Stimulated activated CD8-positive, alpha-beta memory T cell treated with anti-CD3 and anti-CD28 coated beads, Interleukin-4, amount 100 ng/mL, for 1 hour (primary cell): ENCODE results near the gene LMAN1L.

Experiments used
- DNase-seq, 2 donors: peaks; one replicate each; pipeline ENCODE4 v3.0.0-alpha.2; 2020; ENCODE audit warnings: low read depth in 2 of 2, low spot score in 1 of 2

Gene LMAN1L

GRCh38 chr15:74833376-74834107 is 20.9 kb downstream of the LMAN1L start:
- no peak for DNase-seq

GRCh38 chr15:74835312-74835823 is 22.7 kb downstream of the LMAN1L start:
- DNase-seq = no peak

GRCh38 chr15:74836846-74837245 is 24.2 kb downstream of the LMAN1L start:
- no peak for DNase-seq

DNA sequence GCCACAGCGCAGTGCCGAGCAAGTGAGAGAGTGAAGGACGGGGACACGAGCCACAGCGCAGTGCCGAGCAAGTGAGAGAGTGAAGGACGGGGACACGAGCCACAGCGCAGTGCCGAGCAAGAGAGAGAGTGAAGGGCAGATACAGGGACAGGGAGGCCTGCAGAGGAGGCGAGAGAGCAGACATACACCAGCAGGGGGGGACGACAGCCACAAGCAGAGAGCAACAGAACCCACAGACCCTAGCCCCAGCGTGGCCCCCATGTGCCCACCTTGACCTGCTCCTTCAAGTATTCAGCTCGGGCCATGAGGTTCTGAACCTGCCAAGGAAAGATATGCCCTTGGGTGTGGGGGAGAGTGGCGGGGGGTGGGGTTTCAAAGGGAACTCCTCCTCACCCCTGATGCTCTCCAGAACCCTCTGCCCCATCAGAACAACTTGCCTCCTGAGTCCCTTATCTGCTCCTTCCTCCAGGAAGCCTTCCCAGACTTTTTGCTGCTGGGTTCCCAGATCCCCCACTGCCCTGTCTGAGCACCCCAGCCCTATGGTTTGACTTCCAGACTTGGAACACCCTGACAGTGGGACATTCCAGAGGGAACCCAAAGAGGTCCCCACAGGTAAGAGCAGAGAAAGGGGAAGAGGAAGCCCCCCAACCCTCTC is 25.0 kb downstream of the LMAN1L start:
- no peak for DNase-seq

DNA sequence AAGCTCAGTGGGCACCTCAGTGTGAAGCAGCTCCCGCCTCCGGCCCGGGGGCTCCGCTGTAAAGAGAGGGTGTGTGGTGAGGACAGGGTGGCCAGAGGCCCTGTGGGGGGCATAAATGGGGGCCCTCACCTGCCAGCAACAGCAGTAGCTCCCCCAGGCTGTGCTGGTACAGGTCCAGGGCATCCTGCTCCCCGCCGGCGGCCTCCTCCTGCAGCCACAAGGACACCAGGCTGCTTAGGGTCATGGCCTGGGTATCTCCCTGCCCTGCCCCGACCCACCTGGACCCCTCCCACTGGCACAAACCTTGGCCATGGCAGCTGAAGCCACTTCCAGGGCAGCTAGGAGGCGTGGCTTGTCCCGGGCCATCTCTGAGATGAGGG is 25.5 kb downstream of the LMAN1L start:
- no peak for DNase-seq

DNA sequence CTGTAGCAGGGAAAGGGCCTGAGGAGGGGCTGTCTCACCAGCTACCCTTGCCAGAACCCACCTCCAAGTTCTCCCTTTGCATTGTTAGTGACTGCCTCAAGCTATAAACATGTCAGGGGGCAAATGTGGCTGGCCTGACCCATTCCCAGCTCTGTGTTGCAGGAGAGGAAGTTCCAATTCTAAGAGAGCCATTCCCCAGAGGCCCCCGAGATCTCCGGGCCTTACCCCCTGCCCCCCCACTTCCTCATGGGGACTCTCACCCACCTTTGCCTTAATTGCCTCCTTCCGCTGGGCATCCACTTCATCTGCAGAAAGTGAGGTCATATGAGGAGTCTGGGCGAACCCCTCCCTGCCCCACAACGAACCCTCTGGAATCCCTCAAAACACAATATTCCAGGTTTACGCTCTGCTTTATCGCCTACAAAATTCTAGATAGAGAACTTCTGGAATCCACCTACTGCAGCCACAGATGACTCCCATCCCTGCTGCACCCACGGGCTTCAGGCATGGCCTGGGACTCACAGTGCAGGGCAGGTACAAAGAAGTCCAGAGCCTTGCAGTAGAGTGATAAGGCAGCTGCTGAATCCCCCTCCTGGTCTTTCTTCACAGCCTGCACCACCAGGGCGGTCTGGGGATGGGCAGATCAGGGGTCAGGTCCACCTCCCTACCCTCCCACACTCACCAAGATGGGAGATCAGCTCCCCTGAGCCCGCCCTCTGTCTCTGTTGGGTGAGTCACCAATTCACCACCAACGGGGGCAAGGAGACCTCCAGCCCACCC is 26.3 kb downstream of the LMAN1L start:
- no peak for DNase-seq

- DNase-seq = no peak
These were observed 27.1 kb downstream of the LMAN1L start for GRCh38 chr15:74839526-74840395.

DNA sequence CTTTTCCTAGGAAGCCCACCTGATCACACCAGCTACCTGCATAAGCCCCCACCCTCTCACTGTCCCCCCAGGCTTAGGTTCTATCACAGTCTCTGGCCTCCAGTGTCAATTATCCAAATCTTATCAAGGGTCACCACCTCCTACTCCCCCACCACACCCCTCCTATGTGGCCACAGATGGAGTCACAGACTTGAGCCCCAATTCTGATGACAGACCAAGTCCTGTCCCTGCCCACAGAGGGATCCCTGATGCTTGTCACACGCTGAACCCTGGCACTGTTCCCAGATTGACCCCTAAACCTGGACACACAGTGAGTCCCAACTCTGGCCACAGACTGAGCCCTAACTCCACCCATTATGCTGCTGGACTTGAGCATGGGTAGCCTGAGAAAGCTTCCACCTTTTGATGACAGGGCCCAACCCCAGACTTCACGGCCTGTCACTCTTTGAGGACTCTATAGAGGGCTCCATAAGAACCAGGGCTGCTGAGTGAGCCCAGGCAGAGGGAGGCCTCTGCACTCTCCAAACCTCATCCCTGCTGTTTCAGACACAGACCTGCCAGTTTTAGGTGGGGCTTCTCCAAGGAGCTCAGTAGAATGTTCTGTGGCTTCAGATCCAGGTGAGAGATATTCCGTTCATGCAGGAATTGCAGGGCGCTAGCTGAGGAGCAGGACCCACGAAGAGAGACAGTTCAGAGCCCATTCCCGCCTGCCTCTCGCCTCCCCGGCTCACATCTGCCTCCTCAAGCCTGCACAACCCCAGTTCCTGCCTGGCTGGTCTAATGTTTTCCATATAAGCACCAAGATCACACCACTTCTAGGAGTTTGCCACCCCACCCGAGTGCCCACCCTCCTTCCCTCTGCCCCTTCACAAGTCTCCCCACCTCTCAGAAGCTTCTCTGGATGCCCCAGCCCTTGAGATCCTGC is 28.5 kb downstream of the LMAN1L start:
- DNase-seq = no peak

GRCh38 chr15:74841891-74842373 is 29.3 kb downstream of the LMAN1L start:
- DNase-seq = no peak

DNA sequence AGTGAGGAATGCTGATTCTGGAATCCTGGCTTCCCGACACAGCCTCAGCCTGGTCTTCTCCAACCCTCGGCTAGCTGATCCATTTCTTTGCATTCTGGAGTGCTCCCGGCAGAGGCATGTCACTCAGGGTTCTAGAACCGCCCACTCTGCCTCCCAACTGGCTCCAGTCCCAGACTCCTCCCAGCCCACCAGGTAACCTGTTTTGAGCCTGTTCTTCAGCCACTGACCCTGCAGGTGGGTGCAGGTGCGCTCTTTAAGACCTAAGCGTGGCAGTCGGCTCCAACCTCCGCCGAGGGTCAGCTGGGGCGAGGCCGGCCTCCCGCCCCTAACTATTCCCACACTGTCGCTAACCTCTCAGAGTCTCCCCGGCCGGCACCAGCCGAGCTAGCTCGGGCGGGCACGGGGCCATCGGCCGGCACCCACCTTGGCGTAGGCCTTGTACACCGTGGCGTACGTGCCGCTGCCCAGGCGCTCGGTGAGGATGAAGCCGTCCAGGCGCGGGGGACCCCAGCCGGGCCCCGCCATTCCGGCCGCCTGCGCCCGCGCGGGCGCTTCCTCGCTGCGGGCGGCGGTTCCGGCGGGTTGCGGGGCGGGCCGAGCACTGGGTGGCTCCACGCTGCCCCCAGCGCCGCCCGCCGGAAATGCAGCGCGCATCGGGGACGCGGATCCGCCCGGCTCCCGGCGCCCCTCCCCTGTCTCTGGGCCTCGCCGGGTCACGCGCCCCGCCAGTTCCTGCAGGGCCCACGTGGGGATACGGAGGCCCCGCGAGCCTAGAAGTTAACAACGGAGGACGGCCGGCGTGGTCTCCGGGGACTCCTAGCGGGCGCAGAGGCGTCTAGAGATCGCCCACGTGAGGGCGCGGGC is 30.2 kb downstream of the LMAN1L start, which contains the start of gene ULK3:
ULK3 (minus strand) TSS at position 576 of the 864 bp plus-strand sequence; CDS start at position 525, 51 bp downstream.
- DNase-seq = peak; percentile 77 to 80

DNA sequence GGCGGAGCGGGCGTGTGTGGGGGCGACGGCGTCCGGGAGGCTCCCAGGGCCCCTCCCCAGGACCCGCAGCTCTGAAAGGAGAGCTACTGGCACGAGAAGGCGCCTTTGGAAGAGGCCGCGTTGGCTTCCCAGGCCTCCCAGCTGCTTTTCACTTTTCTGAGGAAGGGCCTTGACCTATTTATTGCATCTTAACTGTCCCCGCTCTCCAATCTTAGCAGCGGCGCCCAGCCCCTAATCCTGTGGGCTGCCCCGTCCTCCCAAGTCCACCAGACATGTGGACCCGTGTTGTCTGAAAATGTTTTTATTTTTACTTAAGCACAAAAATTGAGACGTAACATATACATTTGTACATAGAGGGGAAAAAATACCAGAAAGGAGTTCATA is 30.8 kb downstream of the LMAN1L start:
- DNase-seq = no peak

DNA sequence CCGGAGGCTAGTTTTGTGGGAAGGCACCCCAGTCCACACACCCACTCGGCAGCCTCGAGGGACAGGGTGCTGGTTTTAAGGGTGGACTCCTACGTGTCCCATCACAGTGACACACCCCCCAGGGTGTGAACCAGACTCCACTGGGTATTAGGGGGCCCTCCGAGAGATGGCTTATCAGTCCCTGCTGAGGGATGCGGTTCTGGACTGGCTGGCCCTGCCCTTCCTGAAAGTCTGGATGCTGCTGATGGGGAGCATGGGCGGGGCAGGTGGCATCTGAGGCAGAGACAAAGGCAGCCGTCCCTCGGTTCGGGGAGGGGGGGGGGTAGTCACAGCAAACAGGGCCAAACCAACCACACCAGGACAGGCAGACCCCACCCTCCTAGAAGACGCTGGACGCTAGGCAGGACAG is 31.3 kb downstream of the LMAN1L start:
- DNase-seq = no peak

GRCh38 chr15:74844319-74845207 is 31.9 kb downstream of the LMAN1L start:
- DNase-seq = no peak

- DNase-seq = no peak
These were observed 32.6 kb downstream of the LMAN1L start for GRCh38 chr15:74845208-74845568.

DNA sequence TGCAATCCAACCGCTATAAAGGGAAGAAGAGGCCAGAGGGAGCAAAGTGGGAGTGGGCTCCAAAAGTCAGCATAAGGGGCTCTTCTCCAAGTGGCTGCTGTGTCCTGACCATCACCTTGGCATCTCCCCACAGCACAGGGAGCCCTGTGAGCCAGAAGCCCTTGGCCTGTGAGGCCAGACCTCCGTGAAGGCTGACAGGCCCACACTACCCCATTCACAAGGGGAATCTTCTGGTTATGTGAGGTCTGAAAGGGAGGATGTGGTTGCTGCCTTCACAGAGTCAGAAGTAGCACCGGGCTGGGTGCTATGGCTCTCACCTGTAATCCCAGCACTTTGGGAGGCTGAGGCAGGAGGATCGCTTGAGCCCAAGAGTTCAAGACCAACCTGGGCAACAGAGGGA is 32.9 kb downstream of the LMAN1L start:
- no peak for DNase-seq

DNA sequence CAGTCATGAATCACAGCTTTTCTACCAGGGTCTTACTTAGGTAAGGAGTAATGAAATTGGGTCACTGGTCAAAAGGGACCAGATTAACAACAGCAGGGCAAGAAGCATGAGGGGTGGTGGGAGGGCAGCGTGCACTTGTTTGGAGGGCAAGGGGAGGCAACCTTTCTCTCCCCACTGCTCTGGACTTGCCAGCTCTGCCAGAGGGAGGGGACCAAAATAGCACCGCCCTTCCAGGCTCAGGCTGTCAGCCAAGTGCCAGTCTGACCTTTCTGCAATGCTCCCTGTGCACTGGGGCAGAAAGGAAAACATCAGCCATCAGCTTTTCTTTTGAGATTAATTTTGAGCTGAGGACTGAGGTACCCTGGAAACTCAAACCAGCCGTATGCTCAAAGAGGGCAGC is 34.8 kb downstream of the LMAN1L start:
- DNase-seq = no peak

DNA sequence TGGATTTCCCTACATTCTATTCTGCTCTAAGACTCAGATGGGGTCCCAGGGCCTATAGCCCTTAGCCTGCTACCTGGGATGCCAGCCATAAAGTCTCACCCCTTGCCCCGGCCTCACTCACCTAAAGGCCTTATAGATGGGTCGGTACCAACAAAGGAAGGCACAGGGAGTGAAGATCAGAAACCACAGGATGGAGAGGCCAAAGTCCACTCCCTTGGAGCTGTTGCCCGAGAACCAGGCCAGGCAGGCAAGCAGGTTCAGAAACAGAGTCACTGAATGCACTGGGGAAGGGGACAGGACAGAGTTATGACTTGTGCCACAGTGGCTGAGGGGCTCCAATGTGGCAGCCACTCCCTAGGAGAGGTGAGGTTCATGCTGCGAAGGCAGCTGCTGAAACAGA is 37.8 kb downstream of the LMAN1L start:
- no peak for DNase-seq

DNA sequence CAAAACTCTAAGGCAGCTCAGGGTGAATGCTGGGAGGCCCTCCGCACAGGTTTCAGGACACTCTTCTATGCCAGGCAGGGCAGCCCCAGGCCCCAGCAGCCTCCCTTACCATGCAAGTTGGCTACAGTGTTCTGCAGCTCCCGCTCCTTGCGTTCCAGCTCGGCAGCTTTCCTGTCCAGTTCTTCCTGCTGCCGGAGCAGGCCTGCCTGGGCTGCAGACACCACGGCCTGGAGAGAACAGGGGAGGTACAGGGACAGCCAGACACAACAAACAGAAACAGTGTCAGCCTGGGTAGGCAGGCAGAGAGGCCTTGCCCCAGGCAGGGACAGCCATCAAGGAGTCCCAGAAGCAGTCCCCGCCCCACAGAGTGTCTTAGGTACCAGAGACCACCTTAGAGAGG is 39.3 kb downstream of the LMAN1L start:
- no peak for DNase-seq
